RPMI8226 (cell line): ENCODE results near the gene FSD2.
A peak's percentile ranks its signal among the peaks of the same experiment; 100 is the strongest.

Source experiments
- DNase-seq: peaks from one replicate; pipeline ENCODE4 v3.0.0-alpha.2; 2015

Gene FSD2

GRCh38 chr15:82805994-82806406, at the start of gene FSD2:
Gene FSD2 (minus strand): TSS chr15:82806069. CDS start chr15:82787390, 18,679 bp downstream.
- DNase-seq: peak; percentile 76

GRCh38 chr15:82854554-82854953, 48.7 kb upstream of the FSD2 start:
- no peak for DNase-seq

- DNase-seq: peak; percentile 62
Observed at GRCh38 chr15:82852941-82853561, 47.2 kb upstream of the FSD2 start.

- no peak for DNase-seq
Observed at GRCh38 chr15:82851981-82852511, 46.2 kb upstream of the FSD2 start.

GRCh38 chr15:82851306-82851850, 45.5 kb upstream of the FSD2 start:
- DNase-seq: no peak

- DNase-seq: no peak
Observed at GRCh38 chr15:82850731-82851130, 44.9 kb upstream of the FSD2 start.

- peak; percentile 17 for DNase-seq
Observed at GRCh38 chr15:82849556-82850512, 44.0 kb upstream of the FSD2 start.

GRCh38 chr15:82848241-82848993, 42.5 kb upstream of the FSD2 start:
- no peak for DNase-seq

- DNase-seq: no peak
Observed at GRCh38 chr15:82847703-82848102, 41.8 kb upstream of the FSD2 start.

- no peak for DNase-seq
Observed at GRCh38 chr15:82846621-82847020, 40.8 kb upstream of the FSD2 start.

- no peak for DNase-seq
Observed at GRCh38 chr15:82845686-82846085, 39.8 kb upstream of the FSD2 start.

GRCh38 chr15:82843566-82843965, 37.7 kb upstream of the FSD2 start:
- DNase-seq: no peak

- DNase-seq: no peak
Observed at GRCh38 chr15:82840166-82840565, 34.3 kb upstream of the FSD2 start.

- no peak for DNase-seq
Observed at GRCh38 chr15:82839136-82839535, 33.3 kb upstream of the FSD2 start.

- DNase-seq: no peak
Observed at GRCh38 chr15:82838096-82838735, 32.3 kb upstream of the FSD2 start.

- no peak for DNase-seq
Observed at GRCh38 chr15:82835391-82835917, 29.6 kb upstream of the FSD2 start.

GRCh38 chr15:82833362-82833682, 27.5 kb upstream of the FSD2 start:
- no peak for DNase-seq

GRCh38 chr15:82832601-82833361, 26.9 kb upstream of the FSD2 start:
- no peak for DNase-seq

- DNase-seq: no peak
Observed at GRCh38 chr15:82831894-82832600, 26.2 kb upstream of the FSD2 start.

GRCh38 chr15:82830427-82831173, 24.7 kb upstream of the FSD2 start:
- no peak for DNase-seq
